SKM-1 treated with dmso at 0.1 percent for 144 hours (cell line): ENCODE results near the gene ARG1.
"Not testable (repeated sequence)": the region's sequence is repeated elsewhere in the genome, so short reads cannot be mapped to it uniquely, and the experiment has no call there.

Experiments used
- DNase-seq: peaks from one replicate; lab custom pipeline; 2025; ENCODE audit not compliant: unreplicated experiment; lab: John Stamatoyannopoulos, UW

Gene ARG1

GRCh38 chr6:131572686-131573415, at the start of gene ARG1:
Gene ARG1, plus strand, starts transcription at chr6:131573226. Its CDS starts 57 bp downstream, at chr6:131573283.
- no peak for DNase-seq

DNA sequence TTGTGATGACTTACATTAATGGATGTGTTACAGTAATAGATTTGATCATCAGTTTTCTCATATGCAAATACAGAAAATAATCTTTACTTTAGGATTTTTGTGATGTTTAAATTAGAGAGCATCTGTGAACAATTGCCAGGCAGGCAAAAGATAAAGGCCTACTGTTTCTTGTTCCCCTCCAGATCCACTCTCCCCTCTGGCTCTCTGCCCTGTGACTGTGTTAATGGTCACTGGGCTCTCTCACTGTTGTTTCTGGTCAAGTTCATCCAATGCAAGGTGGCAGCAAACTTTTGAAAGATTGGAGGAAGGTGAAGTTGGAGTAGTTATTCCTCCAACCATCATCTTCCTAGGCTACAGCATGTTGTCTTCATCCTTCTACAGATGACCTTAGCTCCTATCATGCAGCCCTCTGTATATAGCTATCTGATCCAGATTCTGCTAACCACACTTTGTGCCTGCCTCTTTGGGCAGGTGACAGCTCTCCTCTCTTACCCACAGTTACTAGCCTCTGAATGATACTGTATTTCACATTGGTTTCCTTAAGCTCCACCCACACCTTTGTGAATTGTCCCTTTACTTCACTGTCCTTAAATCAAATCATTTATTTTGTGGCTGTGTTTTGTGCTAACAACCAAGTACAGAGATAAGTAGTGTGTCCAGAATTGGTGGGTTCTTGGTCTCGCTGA, 48.9 kb upstream of the ARG1 start:
- no peak for DNase-seq

DNA sequence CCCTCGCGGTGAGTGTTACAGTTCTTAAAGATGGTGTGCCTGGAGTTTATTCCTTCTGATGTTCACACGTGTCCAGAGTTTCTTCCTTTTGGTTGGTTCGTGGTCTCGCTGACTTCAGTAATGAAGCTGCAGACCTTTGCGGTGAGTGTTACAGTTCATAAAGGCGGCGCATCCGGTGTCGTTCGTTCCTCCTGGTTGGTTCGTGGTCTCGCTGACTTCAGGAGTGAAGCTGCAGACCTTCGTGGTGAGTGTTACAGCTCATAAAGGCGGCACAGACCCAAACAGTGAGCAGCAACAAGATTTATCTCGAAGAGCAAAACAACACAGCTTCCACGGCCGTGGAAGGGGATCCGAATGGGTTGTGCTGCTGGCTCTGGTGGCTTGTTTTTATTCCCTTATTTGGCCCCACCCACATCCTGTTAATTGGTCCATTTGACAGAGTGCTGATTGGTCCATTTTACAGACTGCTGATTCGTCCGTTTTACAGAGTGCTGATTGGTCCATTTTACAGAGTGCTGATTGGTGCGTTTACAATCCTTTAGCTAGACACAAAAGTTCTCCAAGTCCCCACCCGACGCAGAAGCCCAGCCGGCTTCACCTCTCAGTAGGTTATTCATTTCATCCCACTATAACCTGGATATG, 48.2 kb upstream of the ARG1 start:
- DNase-seq = no peak

DNA sequence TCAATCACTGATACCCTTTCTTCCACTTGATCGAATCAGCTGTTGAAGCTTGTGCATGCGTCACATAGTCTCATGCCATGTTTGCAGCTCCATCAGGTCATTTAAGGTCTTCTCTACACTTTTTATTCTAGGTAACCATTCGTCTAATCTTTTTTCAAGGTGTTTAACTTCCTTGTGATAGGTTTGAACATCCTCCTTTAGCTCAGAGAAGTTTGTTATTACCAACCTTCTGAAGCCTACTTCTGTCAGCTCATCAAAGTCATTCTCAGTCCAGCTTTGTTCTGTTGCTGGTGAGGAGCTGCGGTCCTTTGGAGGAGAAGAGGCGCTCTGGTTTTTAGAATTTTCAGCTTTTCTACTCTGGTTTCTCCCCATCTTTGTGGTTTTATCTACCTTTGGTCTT, 42.1 kb upstream of the ARG1 start:
- DNase-seq = not testable (repeated sequence)

DNA sequence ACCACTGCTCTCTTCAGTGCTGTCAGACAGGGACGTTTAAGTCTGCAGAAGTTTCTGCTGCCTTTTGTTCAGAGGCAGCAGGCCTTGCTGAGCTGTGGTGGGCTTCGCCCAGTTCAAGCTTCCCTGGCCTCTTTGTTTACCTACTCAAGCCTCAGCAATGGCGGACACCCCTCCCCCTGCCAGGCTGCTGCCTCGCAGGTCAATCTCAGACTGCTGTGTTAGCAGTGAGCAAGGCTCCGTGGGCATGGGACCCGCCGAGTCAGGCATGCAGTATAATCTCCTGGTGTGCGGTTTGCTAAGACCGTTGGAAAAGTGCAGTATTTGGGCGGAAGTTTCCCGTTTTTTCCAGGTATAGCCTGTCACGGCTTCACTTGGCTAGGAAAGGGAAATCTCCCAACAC, 41.3 kb upstream of the ARG1 start:
- not testable (repeated sequence) for DNase-seq

- DNase-seq = no peak
These were observed 40.4 kb upstream of the ARG1 start for GRCh38 chr6:131532580-131533039.

DNA sequence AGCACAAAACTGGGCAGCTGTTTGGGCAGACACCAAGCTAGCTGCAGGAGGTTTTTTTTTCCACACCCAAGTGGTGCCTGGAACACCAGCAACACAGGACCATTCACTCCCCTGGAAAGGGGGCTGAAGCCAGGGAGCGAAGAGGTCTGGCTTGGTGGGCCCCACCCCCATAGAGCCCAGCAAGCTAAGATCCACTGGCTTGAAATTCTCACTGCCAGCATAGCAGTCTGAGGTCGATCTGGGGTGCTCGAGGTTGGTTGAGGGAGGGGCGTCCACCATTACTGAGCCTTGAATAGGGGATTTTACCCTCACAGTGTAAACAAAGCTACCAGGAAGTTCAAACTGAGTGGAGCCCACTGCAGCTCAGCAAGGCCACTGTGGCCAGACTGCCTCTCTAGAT, 34.4 kb upstream of the ARG1 start:
- not testable (repeated sequence) for DNase-seq

GRCh38 chr6:131545317-131545716, 27.7 kb upstream of the ARG1 start:
- no peak for DNase-seq

DNA sequence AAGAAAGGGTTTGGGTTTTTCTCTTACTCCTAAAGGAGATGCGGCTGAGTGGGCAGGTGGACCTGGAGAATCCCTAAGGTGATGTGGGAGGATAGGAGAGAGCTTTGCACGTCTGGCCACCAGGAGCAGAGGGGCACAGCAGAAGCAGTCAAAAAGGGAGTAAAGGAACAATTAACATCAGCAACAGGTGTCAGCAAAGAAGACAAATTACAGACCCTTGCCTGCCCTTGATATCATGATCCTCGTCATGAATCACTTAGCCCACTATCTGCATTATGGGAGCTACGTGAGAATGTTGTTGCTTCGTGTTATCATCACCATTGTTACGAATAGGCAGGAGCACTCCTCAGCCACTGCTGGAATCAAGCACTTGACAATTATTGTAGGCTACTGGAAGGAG, 25.5 kb upstream of the ARG1 start:
- no peak for DNase-seq

DNA sequence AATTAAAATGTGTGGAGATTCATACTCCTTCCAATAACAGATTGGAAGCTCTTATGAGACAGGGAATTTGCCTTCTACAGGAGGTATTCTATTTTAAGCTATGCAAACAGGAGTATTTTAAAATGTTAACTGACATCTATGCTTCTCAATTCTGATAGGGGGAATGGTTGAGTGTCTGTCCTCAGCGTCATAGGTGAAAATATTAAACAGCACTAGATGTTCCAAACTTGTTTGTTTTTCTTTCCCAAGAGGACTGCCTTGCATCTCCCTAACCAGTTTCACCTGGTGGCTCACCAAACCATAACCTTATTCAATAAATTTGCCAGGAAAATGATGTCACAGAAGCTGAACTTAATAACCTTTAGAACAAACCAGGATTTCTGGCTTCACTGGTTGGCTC, 24.6 kb upstream of the ARG1 start:
- DNase-seq = no peak

GRCh38 chr6:131549811-131550210, 23.2 kb upstream of the ARG1 start:
- DNase-seq = no peak

DNA sequence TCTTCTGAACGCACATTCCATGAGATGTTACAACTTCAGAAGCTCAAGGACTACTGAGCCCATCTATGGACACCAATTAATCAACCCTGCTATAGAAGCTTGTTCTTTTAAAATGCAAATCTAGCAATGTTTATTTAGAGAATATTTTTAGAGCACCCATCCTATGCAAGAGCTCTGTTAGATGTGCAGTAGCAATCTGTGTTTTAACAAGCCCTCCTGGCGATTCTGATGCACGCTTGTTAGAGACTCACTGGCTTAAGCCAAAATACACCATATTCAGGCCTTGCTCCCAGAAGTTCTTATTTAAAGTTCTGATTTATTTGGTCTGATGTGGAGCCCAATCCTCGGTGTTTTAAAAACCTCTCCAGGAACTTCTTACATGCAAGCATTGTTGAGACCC, 21.1 kb upstream of the ARG1 start:
- DNase-seq = no peak

GRCh38 chr6:131552572-131552971, 20.5 kb upstream of the ARG1 start:
- DNase-seq = no peak

- DNase-seq = no peak
These were observed 17.0 kb upstream of the ARG1 start for GRCh38 chr6:131555992-131556391.

DNA sequence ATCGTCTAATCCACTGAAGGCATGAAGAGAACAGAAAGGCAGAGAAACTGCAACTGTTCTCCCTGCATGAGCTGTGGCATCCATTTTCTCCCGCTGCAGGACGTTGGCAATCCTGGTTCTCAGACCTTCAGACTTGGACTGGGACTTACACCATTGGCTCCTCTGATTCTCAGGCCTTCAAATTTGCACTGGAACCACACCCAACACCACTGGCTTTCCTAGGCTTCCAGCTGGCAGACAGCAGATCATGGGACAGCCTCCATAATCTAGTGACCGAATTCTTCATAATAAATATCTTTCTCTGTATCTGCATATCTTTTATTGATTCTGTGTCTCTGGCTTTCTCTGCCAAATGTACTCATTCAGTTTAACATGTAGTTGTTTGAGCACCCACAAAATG, 14.1 kb upstream of the ARG1 start:
- no peak for DNase-seq

- no peak for DNase-seq
These were observed 10.9 kb upstream of the ARG1 start for GRCh38 chr6:131561925-131562707.

DNA sequence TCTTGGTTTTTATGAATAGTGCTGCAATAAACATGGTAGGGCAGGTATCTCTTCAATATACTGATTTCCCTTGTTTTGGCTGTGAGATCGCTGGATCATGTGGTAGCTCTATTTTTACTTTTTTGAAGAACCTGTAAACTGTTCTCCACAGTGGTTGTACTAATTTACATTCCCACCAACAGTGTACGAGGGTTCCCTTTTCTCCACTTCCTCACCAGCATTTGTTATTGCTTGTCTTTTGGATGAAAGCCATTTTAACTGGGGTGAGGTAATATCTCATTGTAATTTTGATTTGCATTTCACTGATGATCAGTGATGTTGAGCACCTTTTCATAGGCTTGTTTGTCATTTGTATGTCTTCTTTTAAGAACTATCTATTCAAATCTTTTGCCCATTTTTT, 8.0 kb upstream of the ARG1 start:
- DNase-seq = peak; percentile 14

DNA sequence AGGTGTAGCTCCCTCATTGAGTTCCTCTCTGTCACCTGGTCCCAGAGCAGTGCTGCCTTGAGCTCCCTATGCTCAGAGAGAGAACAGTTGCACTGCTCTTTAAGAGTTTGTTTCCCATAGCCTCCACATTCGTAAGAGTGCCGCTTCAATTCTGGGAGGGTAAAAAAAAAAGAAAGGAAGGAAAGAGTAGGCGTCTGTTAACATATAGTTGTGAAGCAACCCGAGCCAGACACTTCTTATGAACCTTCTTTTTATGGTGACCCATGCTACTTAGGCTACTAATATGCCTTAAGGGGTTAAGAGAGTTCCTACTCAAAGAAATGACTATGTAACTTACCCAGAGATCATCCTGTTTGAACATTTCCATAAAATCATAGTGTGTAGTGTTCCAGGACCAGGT, 4.3 kb upstream of the ARG1 start:
- DNase-seq = no peak

GRCh38 chr6:131574133-131574532, 1.1 kb downstream of the ARG1 start:
- DNase-seq = no peak

GRCh38 chr6:131574686-131575085, 1.7 kb downstream of the ARG1 start:
- no peak for DNase-seq

- DNase-seq = peak; percentile 78
These were observed 2.9 kb downstream of the ARG1 start for GRCh38 chr6:131575834-131576478.
